Kidney (tissue), 14 donors: ENCODE measurements around the gene NPB. TPM values are rescaled to one million over a fixed set of nuclear protein-coding genes. Genes with fewer than 3 reads are reported as not detected.

ENCODE experiments used
- DNase-seq, 5 donors: peaks; one replicate each; pipeline ENCODE4 v3.0.0-alpha.2; 2013 to 2020
- FAIRE-seq: peaks from 2 replicates; lab custom pipeline; 2012; peaks lifted over from hg19 to GRCh38; lab: Jason Lieb, UNC
- H3K27ac ChIP-seq, 2 donors: one replicate each; pipeline ENCODE4 v1.7.0; 2013; ENCODE audit warnings: low read depth in 2 of 2, low read length in 2 of 2, inconsistent platforms in 1 of 2
- H3K27me3 ChIP-seq: one replicate; pipeline ENCODE4 v1.7.1; 2013; ENCODE audit warnings: low read length, inconsistent platforms; ENCODE audit not compliant: control insufficient read depth, insufficient read depth
- H3K36me3 ChIP-seq, 3 donors: one replicate each; pipeline versions ENCODE4 v1.7.0 to v1.7.1; 2013; ENCODE audit warnings: low read length in 3 of 3, control low read depth in 1 of 3, inconsistent platforms in 1 of 3; ENCODE audit not compliant: insufficient read depth in 3 of 3, control insufficient read depth in 2 of 3
- H3K4me1 ChIP-seq, 3 donors: one replicate each; pipeline versions ENCODE4 v1.7.0 to v1.7.1; 2013; ENCODE audit warnings: low read length in 3 of 3, inconsistent platforms in 1 of 3, low read depth in 1 of 3; ENCODE audit not compliant: control insufficient read depth in 2 of 3, insufficient read depth in 2 of 3
- H3K4me3 ChIP-seq, 3 donors: one replicate each; pipeline versions ENCODE4 v1.7.0 to v1.8.1; 2013; ENCODE audit warnings: low read length in 3 of 3, control low read depth in 1 of 3, inconsistent platforms in 1 of 3
- H3K9ac ChIP-seq, 3 donors: one replicate each; pipeline versions ENCODE4 v1.7.0 to v1.7.1; 2013; ENCODE audit warnings: low read length in 3 of 3, control low read depth in 1 of 3, inconsistent platforms in 1 of 3
- H3K9me3 ChIP-seq, 3 donors: one replicate each; pipeline versions ENCODE4 v1.7.0 to v1.7.1; 2013; ENCODE audit warnings: low read length in 3 of 3, control low read depth in 1 of 3, inconsistent platforms in 1 of 3; ENCODE audit not compliant: control insufficient read depth in 2 of 3, insufficient read depth in 1 of 3
- intact Hi-C: fragments of 100-400 bp; cut with DNase I; formaldehyde crosslinking; loops from one replicate; pipeline ENCODE4 v1.11.1; 2022
- polyA plus RNA-seq: library from polyadenylated mRNA; stranded (reverse); fragments of 350-450 nt; fragmentation: Illumina TruSeq; extraction: RNeasy Lipid Tissue Mini Kit (QIAGEN cat#74804); gene quantifications from one replicate; pipeline ENCODE4 v1.2.3, GENCODE V29; 2014; ENCODE audit warnings: low read depth, low replicate concordance; ENCODE audit not compliant: insufficient read depth
- total RNA-seq: library from RNA; stranded (reverse); fragmentation: NEBNext Ultra II Directional; extraction: Animal tissue kit (Norgen Biotek cat#: 25700); gene quantifications from one replicate; pipeline ENCODE4 v1.2.1, GENCODE V29; 2021
- TF ChIP-seq, protein P1 (sequence below): IDR thresholded peaks from 3 replicates; pipeline ENCODE4 v1.5.1; 2012; ENCODE audit warnings: mild to moderate bottlenecking, moderate library complexity, borderline replicate concordance; ENCODE audit not compliant: insufficient read depth; ENCODE audit errors: extremely low read depth
- donor health status: control.
- donor health status: control.
- donor health status: control.
- donor health status: control.
- donor health status: control.
- donor health status: DM: yes; HTN: yes; CAD: no.
- donor health status: Normal renal cell carcinoma (clear cell type).

Gene NPB
- total and polyA plus RNA-seq, 2 donors from 2014 or later = 0.66 to 1.4 TPM

DNA sequence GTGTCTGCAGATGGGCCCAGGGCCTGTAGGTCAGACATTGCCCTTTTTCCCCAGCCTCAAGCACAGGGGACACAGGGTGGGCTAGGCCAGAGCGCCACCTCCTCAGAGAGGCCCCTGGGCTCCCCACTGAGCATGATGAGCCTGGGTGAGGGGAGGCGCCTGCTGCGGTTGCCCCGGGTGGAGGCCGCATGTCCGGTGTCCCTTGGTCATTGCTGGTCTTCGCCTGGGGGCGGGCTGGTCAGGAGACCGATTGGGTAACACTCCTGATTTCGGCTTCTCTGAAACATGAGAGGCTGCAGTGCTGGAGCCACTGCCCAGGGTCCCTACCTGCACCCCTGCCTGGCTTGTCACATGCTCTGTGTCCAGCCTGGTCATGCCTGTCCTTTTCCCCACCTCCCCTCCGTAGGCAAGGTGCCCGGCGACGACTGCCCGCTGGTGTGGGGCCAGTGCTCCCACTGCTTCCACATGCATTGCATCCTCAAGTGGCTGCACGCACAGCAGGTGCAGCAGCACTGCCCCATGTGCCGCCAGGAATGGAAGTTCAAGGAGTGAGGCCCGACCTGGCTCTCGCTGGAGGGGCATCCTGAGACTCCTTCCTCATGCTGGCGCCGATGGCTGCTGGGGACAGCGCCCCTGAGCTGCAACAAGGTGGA is 2.4 kb upstream of the NPB start:
- FAIRE-seq = no peak
- Histone ChIP-seq H3K36me3 (peaks cover 3 to 29% (median 3%) of the 10 kb centered on the region in 3 donors), H3K4me1 (peaks cover 0 to 3% (median 0%) of the 10 kb centered on the region in 3 donors), H3K27me3 (no peaks in the 10 kb centered on the region), H3K4me3 (no peak overlapping the region), H3K27ac (no peak overlapping the region), H3K9ac (no peak overlapping the region), H3K9me3 (no peaks in the 10 kb centered on the region)
- intact Hi-C loops = no loop called here
- TF ChIP-seq, protein P1, sequence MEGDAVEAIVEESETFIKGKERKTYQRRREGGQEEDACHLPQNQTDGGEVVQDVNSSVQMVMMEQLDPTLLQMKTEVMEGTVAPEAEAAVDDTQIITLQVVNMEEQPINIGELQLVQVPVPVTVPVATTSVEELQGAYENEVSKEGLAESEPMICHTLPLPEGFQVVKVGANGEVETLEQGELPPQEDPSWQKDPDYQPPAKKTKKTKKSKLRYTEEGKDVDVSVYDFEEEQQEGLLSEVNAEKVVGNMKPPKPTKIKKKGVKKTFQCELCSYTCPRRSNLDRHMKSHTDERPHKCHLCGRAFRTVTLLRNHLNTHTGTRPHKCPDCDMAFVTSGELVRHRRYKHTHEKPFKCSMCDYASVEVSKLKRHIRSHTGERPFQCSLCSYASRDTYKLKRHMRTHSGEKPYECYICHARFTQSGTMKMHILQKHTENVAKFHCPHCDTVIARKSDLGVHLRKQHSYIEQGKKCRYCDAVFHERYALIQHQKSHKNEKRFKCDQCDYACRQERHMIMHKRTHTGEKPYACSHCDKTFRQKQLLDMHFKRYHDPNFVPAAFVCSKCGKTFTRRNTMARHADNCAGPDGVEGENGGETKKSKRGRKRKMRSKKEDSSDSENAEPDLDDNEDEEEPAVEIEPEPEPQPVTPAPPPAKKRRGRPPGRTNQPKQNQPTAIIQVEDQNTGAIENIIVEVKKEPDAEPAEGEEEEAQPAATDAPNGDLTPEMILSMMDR = no peak
- no peak for DNase-seq

- intact Hi-C loops = no loop called here
- H3K27me3 ChIP-seq = no peaks in the 10 kb centered on the region
- no peak overlapping the region for H3K9ac ChIP-seq
- no peak overlapping the region for H3K27ac ChIP-seq
- FAIRE-seq (no peak), DNase-seq (peak in 1 of 5 donors; percentile 33)
- H3K4me1 ChIP-seq = peaks cover 0 to 3% (median 0%) of the 10 kb centered on the region in 3 donors
- TF ChIP-seq, protein P1 = no peak
- no peaks in the 10 kb centered on the region for H3K9me3 ChIP-seq
- H3K4me3 ChIP-seq = no peak overlapping the region
- H3K36me3 ChIP-seq = peaks cover 3 to 28% (median 3%) of the 10 kb centered on the region in 3 donors
Observed at GRCh38 chr17:81900181-81900820, 1.7 kb upstream of the NPB start.

- TF ChIP-seq, protein P1 = no peak
- intact Hi-C loops = no loop called here
- H3K36me3 ChIP-seq = peaks cover 3 to 24% (median 3%) of the 10 kb centered on the region in 3 donors
- H3K4me3 ChIP-seq = no peak overlapping the region
- H3K4me1 ChIP-seq = peaks cover 0 to 3% (median 0%) of the 10 kb centered on the region in 3 donors
- no peak overlapping the region for H3K27ac ChIP-seq
- no peak for DNase-seq
- FAIRE-seq = no peak
- no peaks in the 10 kb centered on the region for H3K27me3 ChIP-seq
- H3K9me3 ChIP-seq = no peaks in the 10 kb centered on the region
- no peak overlapping the region for H3K9ac ChIP-seq
Observed at GRCh38 chr17:81901167-81902022, 643 bp upstream of the NPB start.
